ENCODE results near the gene ALKBH5.

The ALKBH5 gene

GRCh38 chr17:18229771-18230170 is 46.1 kb downstream of the ALKBH5 start:
- DNase-seq: no peak
- Histone ChIP-seq H3K36me3 (peaks cover 23% of the 10 kb centered on the region), H3K27me3 (ENCODE audit: insufficient read depth, low read depth, severe bottlenecking) (no peaks in the 10 kb centered on the region), H3K27ac (no peak overlapping the region), H3K4me3 (ENCODE audit: low read depth, low read length) (no peak overlapping the region), H3K9me3 (ENCODE audit: severe bottlenecking) (no peaks in the 10 kb centered on the region)
- no peak for TF ChIP-seq CTCF (IDR thresholded peaks at IDR 0.05; ENCODE audit: low read depth, low read length)

DNA sequence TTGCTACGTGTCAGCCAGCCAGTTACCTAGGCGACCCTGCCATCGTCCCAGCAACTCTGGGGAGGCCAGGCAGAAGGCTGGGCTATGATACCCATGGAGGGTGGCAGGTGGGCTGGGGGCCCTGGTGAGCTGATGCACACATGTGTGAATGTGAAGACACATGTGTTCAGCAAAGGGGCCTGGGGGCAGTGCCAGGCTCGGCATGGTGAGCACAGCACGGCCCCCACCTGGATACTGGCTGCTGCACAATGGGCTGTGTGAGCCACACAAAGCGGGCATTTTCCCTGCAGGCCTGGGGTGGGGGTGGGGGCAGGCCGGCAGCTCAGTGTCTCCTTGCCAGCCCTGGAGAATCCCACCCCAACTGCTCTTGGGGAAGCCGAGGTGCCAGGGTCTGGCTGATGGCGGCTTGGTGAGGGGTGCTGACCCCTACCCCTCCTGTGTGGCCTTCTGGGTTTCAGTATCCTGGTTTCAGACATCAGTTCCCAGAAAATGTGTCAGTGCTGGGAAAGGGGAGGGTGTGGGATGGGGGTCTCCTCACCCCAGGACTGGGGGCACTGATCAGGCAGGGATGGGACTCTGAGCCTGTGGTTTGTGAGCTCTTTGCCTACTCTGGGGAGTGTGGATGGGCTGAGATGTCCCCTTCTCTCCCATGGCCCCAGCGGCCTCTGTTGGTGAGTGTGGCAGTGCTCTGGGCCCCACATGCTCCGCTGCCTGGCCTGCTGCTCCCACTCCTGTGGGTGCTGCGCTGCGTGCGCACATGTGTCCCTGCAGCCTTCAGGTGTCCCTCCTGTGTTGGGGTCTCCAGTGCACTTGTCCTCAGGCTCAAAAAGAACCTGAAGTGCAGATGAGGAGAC is 46.9 kb downstream of the ALKBH5 start:
- Histone ChIP-seq H3K4me3 (ENCODE audit: low read depth, low read length) (no peak overlapping the region), H3K27ac (no peak overlapping the region), H3K9me3 (ENCODE audit: severe bottlenecking) (no peaks in the 10 kb centered on the region), H3K36me3 (peaks cover 29% of the 10 kb centered on the region), H3K27me3 (ENCODE audit: insufficient read depth, low read depth, severe bottlenecking) (no peaks in the 10 kb centered on the region)
- no peak for DNase-seq
- TF ChIP-seq CTCF (IDR thresholded peaks at IDR 0.05; ENCODE audit: low read depth, low read length): no peak

DNA sequence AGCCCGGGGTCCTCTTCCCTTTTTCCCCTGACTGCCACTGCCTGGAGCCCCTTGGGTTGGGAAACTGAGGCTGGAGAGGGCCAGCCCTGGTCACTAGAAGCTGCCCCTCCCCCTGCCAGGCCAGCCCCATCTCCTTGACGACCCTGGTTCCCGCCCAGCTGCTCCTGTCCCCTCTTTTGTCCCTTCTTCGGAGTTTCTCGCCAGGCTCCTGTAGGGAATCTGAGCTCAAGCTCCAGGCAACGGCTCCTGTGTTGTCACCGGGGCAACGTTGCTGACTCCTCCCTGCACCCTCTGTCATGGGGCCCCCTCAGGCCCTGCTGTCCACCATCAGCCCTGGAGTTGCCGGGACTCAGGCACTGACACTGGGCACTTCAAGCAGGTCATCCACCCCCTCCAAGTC is 47.5 kb downstream of the ALKBH5 start:
- no peaks in the 10 kb centered on the region for H3K9me3 ChIP-seq (ENCODE audit: severe bottlenecking)
- no peak overlapping the region for H3K4me3 ChIP-seq (ENCODE audit: low read depth, low read length)
- H3K27me3 ChIP-seq (ENCODE audit: insufficient read depth, low read depth, severe bottlenecking): no peaks in the 10 kb centered on the region
- no peak overlapping the region for H3K27ac ChIP-seq
- no peak for DNase-seq
- peaks cover 35% of the 10 kb centered on the region for H3K36me3 ChIP-seq
- TF ChIP-seq CTCF (IDR thresholded peaks at IDR 0.05; ENCODE audit: low read depth, low read length): no peak

GRCh38 chr17:18233803-18234518 is 50.3 kb downstream of the ALKBH5 start:
- H3K36me3 ChIP-seq: peaks cover 53% of the 10 kb centered on the region

GRCh38 chr17:18234853-18235380 is 51.3 kb downstream of the ALKBH5 start:
- no peaks in the 10 kb centered on the region for H3K9me3 ChIP-seq (ENCODE audit: severe bottlenecking)
- no peaks in the 10 kb centered on the region for H3K27me3 ChIP-seq (ENCODE audit: insufficient read depth, low read depth, severe bottlenecking)
- H3K27ac ChIP-seq: no peak overlapping the region
- no peak for TF ChIP-seq CTCF (IDR thresholded peaks at IDR 0.05; ENCODE audit: low read depth, low read length)
- no peak for DNase-seq
- no peak overlapping the region for H3K4me3 ChIP-seq (ENCODE audit: low read depth, low read length)
- peaks cover 53% of the 10 kb centered on the region for H3K36me3 ChIP-seq

More at GRCh38 chr17:18233803-18234518, 50.3 kb downstream of the ALKBH5 start:
- no peaks in the 10 kb centered on the region for H3K27me3 ChIP-seq (ENCODE audit: insufficient read depth, low read depth, severe bottlenecking)
- H3K4me3 ChIP-seq (ENCODE audit: low read depth, low read length): no peak overlapping the region
- no peak for TF ChIP-seq CTCF (IDR thresholded peaks at IDR 0.05; ENCODE audit: low read depth, low read length)
- no peaks in the 10 kb centered on the region for H3K9me3 ChIP-seq (ENCODE audit: severe bottlenecking)
- DNase-seq: no peak
- H3K27ac ChIP-seq: no peak overlapping the region

Measured in WERI-Rb-1 (cell line).